IMR-90 (cell line): ENCODE results near the gene IMPG2.

Experiments
- NFE2L2 ChIP-seq: fragments of 150-350 bp; IDR thresholded peaks from 2 replicates; pipeline ENCODE4 v1.6.1; 2016; ENCODE audit warnings: low read depth, mild to moderate bottlenecking, low read length
- RAD21 ChIP-seq: IDR thresholded peaks from 2 replicates; pipeline ENCODE4 v1.6.1; 2012; ENCODE audit warnings: low read length, improper control_type of control experiment
- RFX5 ChIP-seq: IDR thresholded peaks from 2 replicates; pipeline ENCODE4 v1.8.0; 2012; ENCODE audit warnings: low read depth, mild to moderate bottlenecking, low read length, moderate library complexity
- TF ChIP-seq, protein P1 (sequence below): conservative IDR thresholded peaks from 2 replicates; pipeline ENCODE4 v1.5.1; 2012; ENCODE audit warnings: mild to moderate bottlenecking, low read depth, low read length, improper control_type of control experiment

DNA sequence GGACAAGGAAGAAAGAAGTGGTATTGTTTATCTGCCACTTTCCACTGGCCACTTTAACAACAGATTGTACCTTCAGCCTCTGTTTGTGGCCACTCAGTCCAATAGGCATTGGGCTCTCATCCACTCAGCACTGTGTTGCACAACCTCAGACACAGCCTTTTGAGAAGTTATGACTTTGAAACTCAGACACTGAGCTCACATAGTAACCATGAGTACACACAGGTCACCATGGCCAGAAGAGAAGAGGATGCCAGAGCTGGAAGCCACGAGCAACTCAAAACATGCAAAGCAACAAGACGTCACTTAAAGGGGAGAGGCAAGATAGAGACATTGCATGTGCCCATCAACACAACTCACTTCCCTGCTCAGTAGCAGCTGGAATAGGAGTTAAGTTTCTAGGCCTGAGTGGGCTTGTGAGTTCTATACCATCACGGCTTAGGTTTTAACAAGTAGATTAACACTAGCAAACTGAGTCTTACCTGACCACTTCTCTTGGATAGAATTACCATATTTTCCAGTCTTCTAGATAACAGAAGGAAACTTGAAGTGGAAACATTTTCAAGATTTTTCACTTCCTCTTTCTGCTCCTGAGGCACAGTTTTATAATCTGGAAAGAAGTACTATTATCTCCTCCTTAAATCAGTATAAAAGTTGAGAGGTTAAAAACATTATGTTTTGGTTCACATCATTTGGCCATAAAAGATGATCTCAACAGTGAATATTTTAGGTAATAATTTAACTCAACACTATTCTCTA, 103.5 kb downstream of the IMPG2 start:
- TF ChIP-seq NFE2L2 (no peak), RAD21 (no peak), RFX5 (no peak)
- TF ChIP-seq, protein P1, sequence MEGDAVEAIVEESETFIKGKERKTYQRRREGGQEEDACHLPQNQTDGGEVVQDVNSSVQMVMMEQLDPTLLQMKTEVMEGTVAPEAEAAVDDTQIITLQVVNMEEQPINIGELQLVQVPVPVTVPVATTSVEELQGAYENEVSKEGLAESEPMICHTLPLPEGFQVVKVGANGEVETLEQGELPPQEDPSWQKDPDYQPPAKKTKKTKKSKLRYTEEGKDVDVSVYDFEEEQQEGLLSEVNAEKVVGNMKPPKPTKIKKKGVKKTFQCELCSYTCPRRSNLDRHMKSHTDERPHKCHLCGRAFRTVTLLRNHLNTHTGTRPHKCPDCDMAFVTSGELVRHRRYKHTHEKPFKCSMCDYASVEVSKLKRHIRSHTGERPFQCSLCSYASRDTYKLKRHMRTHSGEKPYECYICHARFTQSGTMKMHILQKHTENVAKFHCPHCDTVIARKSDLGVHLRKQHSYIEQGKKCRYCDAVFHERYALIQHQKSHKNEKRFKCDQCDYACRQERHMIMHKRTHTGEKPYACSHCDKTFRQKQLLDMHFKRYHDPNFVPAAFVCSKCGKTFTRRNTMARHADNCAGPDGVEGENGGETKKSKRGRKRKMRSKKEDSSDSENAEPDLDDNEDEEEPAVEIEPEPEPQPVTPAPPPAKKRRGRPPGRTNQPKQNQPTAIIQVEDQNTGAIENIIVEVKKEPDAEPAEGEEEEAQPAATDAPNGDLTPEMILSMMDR: no peak
